Measurements from ENCODE around the gene FCER2.

DNA sequence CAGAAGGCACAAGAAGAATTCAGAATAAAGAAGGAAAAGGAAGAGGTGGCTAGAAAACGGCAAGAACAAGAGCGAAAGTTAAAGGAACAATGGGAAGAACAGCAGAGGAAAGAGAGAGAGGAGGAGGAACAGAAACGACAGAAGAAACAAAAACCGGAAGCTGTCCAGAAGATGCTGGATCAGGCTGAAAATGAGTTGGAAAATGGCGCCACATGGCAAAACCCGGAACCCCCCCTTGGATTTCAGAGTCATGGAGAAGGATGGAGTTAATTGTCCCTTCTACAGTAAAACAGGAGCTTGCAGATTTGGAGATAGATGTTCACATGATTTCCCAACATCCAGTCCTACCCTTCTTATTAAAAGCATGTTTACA lies 38.7 kb upstream of the FCER2 start:
- TF ChIP-seq, protein P1, sequence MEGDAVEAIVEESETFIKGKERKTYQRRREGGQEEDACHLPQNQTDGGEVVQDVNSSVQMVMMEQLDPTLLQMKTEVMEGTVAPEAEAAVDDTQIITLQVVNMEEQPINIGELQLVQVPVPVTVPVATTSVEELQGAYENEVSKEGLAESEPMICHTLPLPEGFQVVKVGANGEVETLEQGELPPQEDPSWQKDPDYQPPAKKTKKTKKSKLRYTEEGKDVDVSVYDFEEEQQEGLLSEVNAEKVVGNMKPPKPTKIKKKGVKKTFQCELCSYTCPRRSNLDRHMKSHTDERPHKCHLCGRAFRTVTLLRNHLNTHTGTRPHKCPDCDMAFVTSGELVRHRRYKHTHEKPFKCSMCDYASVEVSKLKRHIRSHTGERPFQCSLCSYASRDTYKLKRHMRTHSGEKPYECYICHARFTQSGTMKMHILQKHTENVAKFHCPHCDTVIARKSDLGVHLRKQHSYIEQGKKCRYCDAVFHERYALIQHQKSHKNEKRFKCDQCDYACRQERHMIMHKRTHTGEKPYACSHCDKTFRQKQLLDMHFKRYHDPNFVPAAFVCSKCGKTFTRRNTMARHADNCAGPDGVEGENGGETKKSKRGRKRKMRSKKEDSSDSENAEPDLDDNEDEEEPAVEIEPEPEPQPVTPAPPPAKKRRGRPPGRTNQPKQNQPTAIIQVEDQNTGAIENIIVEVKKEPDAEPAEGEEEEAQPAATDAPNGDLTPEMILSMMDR (IDR thresholded peaks at IDR 0.05), result no peak
- TF ChIP-seq ZFX (IDR thresholded peaks at IDR 0.05; ENCODE audit: borderline replicate concordance), result no peak

Measured in 22Rv1 (cell line).